ENCODE results near the gene SULT2B1. TPM values are rescaled to one million over a fixed set of nuclear protein-coding genes. Genes with fewer than 3 reads are reported as not detected.
A peak's percentile ranks its signal among the peaks of the same experiment; 100 is the strongest.
"Not testable (repeated sequence)": the region's sequence is repeated elsewhere in the genome, so short reads cannot be mapped to it uniquely, and the experiment has no call there.

The SULT2B1 gene
- total RNA-seq, 1 experiment from 2014 or later = not detected

DNA sequence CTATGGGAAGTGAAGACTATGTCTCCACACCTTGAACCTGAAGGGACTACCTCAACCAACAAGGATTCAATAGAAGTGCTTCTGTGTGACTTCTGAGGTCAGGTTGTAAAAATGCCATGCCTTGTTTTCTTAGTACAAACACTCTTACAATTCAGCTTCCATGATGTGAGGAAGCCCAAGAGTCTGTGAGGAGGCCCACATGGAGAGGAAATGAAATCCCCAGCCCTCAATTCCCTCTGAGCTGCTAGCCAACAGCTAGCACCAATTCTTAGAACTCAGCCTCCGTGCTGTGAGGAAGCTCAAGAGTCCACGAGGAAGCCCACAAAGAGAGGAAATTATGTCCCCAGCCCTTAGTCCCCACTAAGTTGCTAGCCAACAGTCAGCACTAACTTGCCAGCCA is 27.8 kb upstream of the SULT2B1 start:
- in situ Hi-C loops (cut with HindIII; ENCODE audit: low sequenced_read_pairs) = no loop called here
- no peak for DNase-seq (ENCODE audit: low spot score)

DNA sequence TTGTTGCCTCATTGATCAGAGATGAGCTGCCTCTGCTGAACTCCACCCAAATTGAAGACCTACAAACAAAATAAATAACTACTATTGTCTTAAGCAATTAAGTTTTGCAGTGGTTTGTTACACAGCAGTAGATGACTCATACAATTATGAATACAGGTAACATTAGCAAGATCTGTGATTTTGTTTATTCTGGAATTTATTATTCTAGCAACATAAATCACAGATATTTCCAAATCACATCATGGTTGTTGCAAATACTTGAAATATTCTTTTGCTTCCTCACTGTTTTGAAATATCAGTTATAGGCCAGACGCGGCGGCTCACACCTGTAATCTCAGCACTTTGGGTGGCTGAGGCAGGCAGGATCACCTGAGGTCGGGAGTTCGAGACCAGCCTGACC is 27.2 kb upstream of the SULT2B1 start:
- in situ Hi-C loops (cut with HindIII; ENCODE audit: low sequenced_read_pairs) = no loop called here
- no peak for DNase-seq (ENCODE audit: low spot score)

DNA sequence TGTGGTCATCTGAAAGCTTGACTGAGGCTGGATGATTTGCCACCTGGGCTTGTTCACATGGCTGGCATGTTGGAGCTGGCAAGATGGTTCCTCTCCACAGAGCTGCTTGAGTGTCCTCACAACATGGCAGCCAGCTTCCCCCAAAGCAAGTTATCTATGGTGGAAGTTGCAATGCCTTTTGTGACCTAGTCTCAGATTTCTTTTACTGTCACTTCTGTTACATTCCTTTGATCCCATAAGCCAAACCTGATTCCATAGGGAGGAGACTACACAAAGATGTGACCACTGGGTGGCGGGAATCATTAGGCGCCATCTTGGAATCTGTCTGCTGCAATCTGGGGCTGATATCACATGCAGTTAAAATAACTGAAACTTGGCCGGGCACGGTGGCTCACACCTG is 22.8 kb upstream of the SULT2B1 start:
- in situ Hi-C loops (cut with HindIII; ENCODE audit: low sequenced_read_pairs) = no loop called here
- DNase-seq (ENCODE audit: low spot score) = no peak

DNA sequence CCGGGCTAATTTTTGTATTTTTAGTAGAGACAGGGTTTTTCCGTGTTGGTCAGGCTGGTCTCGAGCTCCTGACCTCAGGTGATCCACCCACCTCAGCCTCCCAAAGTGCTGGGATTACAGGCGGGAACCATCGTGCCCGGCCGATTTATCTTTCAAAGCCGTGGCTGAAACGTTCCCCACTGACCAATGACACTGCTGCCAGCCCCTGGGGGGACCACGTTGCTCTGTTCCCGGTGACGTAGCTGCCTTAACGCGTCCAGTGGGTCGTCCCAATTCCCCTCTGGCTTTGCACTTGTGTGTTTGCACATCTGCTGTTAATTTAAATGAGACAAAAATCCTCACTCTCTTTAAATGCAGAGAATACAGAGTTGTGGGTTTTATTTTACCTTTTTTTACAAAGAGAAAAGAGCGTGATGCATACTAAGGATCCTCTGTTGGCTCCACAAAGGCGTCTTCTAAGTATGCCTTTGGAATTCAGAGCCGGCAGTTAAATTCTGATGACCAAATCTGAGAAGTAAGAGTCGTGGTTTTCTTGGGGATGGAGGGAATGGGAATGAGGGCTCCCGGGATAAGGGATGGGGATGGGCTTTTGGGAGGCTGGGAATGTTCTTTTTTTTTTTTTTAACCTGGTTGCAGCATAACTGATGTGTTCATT is 21.8 kb upstream of the SULT2B1 start:
- in situ Hi-C loops (cut with HindIII; ENCODE audit: low sequenced_read_pairs) = no loop called here
- DNase-seq (ENCODE audit: low spot score) = no peak

DNA sequence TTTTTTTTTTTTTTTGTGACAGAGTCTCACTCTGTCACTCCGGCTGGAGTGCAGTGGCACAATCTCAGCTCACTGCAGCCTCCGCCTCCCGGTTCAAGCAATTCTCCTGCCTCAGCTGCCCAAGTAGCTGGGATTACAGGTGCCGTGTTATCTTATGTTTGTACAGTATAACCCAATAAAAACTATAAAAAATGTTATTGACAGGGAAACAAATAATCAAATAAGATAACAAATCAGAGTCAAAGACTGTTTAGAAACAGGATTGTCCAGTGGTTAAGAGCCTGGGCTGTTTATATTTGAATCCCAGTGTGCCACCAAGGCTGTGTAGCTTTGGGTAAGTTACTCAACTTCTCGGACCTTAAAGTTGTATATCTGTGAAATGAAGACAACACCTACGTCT is 21.2 kb upstream of the SULT2B1 start:
- in situ Hi-C loops (cut with HindIII; ENCODE audit: low sequenced_read_pairs) = no loop called here

DNA sequence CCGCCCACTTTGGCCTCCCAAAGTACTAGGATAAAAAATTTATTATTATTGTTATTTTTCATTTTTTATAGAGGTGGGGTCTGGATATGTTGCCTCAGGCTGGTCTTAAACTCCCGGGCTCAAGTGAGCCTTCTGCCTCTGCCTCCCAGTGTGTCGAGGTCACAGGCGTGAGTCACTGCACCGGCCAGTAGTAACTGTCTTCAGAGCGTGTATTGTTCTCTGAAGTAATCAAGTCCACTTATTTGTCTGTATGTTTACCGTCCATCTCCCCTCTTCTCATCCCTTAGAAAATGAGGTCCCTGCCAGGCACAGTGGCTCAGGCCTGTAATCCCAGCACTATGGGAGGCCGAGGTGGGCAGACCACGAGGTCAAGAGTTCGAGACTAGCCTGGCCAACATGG is 18.2 kb upstream of the SULT2B1 start:
- DNase-seq (ENCODE audit: low spot score) = no peak
- in situ Hi-C loops (cut with HindIII; ENCODE audit: low sequenced_read_pairs) = no loop called here

More for the DNA sequence above, 21.2 kb upstream of the SULT2B1 start:
- DNase-seq (ENCODE audit: low spot score) = no peak

DNA sequence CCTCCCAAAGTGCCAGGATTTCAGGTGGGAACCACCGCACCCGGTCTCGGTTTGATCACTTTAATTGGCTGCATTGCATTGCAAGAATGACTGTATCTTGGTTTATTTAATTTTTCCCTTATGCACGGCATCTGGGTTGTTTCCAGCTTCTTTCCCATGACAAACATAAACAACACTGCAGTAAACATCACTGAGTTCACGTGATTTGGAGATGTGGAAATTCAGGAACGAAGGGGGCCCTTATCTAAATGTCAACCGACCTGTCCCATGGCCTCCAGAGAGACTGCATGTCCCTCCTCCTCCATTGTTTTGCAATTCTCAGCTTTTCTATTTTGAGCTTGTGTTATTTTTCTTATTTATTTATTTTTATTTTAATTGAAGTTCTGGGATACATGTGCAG is 14.4 kb upstream of the SULT2B1 start:
- DNase-seq (ENCODE audit: low spot score) = no peak
- in situ Hi-C loops (cut with HindIII; ENCODE audit: low sequenced_read_pairs) = no loop called here

DNA sequence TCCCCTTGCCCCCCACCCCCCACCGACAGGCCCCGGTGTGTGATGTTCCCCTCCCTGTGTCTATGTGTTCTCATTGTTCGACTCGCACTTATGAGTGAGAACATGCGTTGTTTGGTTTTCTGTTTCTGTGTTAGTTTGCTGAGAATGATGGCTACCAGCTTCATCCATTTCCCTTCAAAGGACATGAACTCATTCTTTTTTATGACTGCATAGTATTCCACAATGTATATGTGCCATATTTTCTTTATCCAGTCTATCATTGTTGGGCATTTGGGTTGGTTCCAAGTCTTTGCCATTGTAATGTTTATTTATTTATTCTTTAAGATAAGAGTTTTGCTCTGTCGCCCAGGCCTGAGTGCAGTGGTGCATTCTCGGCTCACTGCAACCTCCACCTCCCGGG is 13.9 kb upstream of the SULT2B1 start:
- DNase-seq (ENCODE audit: low spot score); in situ Hi-C loops (cut with HindIII; ENCODE audit: low sequenced_read_pairs): not testable (repeated sequence)

DNA sequence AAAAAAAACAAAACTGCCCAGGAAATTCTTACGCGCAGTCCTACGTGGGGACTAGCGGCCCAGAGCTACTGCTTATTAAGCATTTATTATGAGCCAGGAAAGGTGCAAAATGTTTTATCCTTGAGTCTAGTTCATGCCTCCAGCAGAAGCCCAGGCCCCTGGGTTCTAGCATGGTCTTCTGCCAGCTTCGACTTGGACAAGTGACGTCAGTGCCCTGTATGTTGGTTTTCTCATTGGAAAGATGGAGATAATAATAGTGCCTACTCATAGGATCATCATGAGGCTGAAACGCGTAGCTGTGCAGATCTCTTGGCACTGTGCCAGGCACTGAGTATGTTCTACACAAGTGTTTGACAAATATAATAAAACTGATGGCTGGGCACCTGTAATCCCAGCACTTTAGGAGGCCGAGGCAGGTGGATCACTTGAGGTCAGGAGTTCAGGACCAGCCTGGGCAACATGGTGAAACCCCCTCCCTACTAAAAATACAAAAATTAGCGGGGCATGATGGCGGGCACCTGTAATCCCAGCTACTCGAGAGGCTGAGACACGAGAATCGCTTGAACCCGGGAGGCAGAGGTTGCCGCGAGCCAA is 12.4 kb upstream of the SULT2B1 start:
- in situ Hi-C loops (cut with HindIII; ENCODE audit: low sequenced_read_pairs) = no loop called here
- peak; percentile 24 for DNase-seq (ENCODE audit: low spot score)

DNA sequence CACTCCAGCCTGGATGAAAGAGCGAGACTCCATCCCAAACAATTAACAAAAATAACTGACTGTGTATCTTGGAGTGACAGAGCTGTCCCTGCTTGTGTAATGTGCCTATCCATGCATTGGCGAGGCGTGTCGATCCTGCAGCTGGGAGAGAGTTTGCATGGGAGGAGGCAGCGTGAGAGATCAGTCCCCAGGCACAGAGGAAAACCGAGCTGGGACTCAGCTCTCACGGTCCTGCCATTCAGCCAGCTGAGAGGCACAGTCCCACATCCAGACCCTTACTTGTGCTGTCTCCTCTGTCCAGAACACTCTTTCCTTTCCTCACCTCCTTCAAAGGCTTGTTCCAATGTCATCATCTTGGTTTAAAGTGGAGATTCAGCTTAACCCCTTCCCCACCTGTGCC is 11.9 kb upstream of the SULT2B1 start:
- in situ Hi-C loops (cut with HindIII; ENCODE audit: low sequenced_read_pairs) = no loop called here
- no peak for DNase-seq (ENCODE audit: low spot score)

DNA sequence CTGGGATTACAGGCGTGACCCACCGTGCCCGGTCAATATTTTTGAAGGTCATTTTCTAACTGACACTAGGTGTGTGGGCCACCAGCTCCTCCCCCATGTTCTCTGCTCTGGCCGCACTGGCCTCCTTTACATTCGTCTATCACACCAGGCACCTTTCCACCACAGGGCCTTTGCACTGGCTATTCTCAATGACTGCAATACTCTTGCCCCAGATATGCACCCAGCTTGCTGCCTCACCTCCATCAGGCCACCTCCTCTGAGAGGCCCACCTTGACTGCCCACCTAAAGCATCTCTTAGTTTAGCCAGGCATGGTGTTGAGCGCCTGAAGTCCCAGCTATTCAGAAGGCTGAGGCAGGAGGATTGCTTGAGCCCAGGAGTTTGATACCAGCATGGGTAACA is 10.2 kb upstream of the SULT2B1 start:
- in situ Hi-C loops (cut with HindIII; ENCODE audit: low sequenced_read_pairs) = no loop called here
- DNase-seq (ENCODE audit: low spot score) = no peak

DNA sequence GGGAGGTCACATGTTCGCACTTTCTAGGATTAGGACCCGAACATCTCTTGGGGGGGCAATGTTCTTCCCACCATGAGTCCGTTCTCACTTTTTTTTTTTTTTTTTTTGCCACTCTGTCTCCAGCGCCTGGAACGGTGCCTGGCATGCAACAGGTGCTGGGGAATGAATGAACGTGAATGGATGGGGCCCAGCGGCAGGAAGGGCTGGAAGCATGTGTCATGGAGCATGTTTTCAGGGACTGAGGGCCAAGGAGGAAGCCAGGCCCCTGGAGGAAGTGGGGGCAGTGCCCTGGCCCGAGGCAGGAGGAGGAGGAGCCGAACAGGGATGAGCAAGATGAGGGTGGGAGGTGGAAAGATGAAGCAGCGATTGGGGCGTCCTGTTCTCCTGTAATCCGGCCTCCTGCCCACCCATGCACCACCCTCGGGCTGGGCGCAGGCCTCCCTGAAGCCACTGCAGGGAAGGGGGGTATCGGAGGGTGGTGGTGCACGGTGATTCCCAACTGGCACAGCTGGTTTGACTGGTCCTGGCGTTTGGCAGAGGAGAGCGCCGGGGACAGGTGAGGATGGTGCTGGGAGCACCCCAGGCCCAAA is 8.8 kb upstream of the SULT2B1 start:
- in situ Hi-C loops (cut with HindIII; ENCODE audit: low sequenced_read_pairs) = no loop called here

DNA sequence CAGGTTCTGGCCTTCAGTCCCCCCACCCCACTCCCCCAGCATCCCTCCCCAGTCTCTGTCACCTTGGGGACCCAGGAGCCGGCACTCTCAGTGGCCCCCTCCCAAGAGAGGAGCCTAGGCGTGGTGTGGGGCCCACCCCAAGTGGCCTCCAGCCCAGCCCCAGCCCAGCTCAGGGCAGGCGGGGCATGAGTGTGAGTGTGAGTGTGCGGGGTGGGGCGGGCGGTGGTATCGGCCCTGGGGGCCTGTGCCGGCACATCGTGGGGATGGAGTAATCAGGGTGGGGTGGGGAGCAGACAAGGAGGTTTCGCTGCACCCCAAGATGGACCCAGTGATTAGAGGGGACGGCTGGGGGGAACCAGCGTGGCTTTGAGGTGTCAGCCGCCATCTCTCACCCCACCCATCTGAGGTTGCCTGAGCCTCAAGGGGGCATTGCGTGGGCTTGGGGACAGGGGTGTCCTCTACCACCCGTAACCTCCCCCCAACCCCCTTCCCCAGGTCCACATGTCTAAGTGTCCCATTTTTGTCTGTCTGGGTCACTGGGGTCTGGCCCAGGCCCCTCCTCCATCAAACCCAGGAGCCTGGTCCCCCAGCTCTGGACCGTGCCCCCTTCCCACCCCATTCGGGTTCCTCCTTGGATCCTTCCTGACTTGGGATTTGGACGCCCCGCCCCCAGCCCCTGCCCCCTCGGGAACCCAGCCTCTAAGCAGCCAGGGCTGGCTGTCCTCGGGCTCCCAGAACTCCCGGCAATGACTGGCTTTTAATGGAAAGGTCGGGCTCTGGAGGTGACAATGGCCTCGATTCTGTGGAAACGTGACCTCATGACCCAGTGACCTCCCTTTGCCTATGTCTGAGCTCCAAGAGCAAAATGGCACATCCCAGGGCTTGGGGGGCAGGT is 6.9 kb upstream of the SULT2B1 start:
- in situ Hi-C loops (cut with HindIII; ENCODE audit: low sequenced_read_pairs) = no loop called here
- DNase-seq (ENCODE audit: low spot score) = no peak

More for the DNA sequence above, 8.8 kb upstream of the SULT2B1 start:
- no peak for DNase-seq (ENCODE audit: low spot score)

DNA sequence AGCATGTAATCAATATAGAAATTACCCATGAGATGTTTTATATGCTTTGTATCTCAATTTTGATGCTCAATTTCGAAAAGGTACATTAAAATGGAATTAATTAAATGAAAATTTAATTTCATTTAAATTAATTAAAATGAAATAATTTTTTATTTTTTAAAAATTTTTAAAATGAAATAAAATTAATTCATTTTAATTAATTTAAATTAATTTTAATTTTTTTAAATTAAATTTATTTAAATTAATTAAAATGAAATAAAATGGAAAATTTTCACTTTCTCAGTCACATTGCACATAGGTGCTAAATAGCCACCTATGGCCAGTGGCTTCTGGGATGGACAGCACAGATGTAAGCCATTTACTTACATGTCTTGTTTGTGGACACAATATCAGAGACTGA is 4.2 kb upstream of the SULT2B1 start:
- no peak for DNase-seq (ENCODE audit: low spot score)
- in situ Hi-C loops (cut with HindIII; ENCODE audit: low sequenced_read_pairs) = no loop called here

DNA sequence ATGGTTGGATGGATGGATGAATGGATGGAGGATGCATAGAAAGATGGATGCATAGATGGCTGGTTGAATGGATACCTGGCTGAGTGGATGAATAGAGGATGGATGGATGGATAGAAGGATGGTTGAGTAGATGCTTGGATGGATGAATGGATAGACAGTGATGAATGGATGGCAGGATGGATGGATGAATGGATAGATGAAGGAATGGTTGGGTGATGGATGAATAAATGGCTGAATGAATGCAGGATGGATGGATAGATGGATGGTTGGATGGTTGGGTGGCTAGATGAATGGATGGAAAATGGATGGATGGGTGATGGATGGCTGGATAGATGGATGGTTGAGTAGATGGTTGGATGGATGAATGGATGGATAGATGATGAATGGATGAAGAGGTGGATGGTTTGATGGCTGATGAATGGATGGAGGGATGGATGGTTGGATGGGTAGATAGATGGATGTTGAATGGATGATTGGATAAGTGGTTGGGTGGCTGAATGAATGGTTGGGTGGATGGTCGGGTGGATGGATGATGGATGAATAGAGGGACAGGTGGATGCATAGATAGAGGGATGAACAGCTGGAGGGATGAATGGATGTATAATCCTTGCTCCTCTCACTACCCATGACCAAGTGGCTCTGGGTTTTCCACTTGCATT is 3.6 kb upstream of the SULT2B1 start:
- DNase-seq (ENCODE audit: low spot score) = no peak

DNA sequence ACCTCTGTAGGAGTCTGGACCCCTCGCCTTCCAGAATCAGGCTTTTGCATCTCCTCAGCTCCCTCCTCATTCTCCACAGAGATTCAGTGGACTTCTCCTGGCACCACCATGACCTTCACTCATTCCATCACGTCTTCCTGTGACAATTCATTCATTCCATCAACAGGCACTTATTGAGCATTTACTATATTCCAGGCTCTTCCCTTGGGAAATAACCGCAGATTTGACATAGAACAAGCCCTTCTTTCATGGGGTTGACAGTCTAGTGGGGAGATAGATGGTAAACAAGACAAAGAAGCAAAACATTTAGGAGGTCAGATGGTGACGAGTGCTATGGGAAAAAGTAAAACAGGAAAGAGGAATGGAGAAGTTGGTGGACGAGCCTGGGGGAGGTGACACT is 2.6 kb upstream of the SULT2B1 start:
- in situ Hi-C loops (cut with HindIII; ENCODE audit: low sequenced_read_pairs) = no loop called here
- DNase-seq (ENCODE audit: low spot score) = no peak

More for the DNA sequence above, 3.6 kb upstream of the SULT2B1 start:
- in situ Hi-C loops (cut with HindIII; ENCODE audit: low sequenced_read_pairs) = no loop called here

DNA sequence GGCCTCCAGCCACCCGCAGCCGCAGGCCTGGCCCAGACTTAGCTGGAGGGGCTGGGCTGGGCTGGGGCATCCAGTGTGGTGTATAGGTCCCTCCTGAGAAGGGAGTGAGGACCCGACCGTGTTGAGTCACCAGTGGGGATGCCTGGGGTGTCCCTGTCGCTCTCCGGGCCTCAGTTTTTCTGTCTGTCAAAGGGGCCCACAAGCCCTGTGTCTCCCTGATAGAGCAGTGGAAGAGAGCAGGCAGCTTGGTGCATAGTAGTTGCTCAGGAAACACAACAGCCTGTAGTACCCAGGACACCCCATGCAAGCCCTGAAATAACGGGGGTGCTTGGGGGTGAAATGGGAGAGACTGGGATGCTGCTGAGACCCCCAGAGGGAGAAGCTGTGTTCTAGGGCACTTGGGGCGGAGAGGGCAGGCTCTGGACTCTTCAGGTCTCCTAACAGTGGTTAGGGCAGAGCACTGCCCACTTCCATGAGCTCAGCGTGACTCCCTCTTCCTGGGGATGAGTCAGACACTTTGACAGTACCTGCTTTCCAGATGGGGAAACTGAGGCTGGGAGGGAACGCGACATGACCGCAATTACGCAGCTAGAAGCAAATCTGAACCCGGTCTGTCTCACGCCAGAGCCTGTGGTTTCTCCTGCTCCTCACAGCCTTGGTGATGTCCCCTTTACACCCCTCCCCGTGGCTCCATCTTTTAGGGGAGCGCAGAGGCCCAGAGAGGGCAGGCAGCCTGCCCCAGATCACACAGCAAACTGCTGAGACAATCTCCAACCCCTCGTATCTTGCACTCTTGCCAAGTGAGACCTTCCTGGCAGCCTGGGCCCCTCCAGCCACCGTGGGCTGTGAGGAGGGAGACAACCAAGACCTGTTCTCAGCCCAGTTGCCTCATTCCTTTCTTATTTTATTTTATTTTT is 692 bp downstream of the SULT2B1 start:
- in situ Hi-C loops (cut with HindIII; ENCODE audit: low sequenced_read_pairs) = no loop called here
- DNase-seq (ENCODE audit: low spot score) = no peak

DNA sequence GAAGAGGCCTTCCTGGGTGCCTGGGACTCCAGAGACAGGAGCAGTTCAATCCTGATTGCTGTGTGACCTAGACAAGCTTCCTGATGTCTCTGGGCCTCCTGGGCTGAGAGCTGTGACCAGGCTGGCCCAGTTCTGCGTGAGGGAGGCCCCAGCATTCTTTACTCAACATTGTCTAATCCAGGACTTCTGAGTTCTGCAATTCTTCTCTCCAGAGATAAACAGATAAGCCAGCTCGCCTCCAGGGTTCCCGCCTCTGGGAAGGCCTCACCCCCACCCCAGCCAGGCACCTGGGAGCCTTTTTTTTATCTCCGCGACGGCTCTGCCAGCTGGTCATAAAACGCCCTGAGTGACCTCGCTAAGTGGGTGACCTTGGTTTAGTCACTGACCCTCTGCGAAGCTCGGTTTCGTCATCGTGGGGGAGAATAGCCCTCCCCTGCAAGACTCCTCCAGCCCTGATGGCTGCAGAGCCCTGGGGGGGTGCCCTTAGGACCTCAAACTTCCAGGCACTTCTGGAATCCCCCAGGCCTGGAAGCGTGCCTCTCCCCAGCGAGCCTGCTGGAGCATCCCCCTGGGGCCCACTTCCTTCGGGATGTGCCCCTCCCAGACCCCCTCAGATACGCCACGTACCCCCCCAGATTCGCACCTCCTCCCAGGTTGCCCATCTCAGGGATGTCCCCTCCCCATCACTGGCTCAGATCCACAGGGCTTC is 1.9 kb downstream of the SULT2B1 start:
- in situ Hi-C loops (cut with HindIII; ENCODE audit: low sequenced_read_pairs) = no loop called here
- no peak for DNase-seq (ENCODE audit: low spot score)

Measured in G401 (cell line).